DND-41 (cell line): ENCODE measurements around the gene ST6GALNAC3.

Experiments used
- CTCF ChIP-seq: IDR thresholded peaks from 2 replicates; pipeline ENCODE4 v1.5.1; 2012; ENCODE audit warnings: borderline replicate concordance, low read length, moderate library complexity, mild to moderate bottlenecking; ENCODE audit not compliant: poor library complexity, severe bottlenecking; ENCODE audit errors: extremely low read depth
- EZH2 ChIP-seq: IDR thresholded peaks from 3 replicates; pipeline ENCODE4 v1.6.1; 2012; ENCODE audit warnings: borderline replicate concordance, low read depth, mild to moderate bottlenecking, moderate library complexity, low read length, inconsistent platforms; ENCODE audit not compliant: severe bottlenecking

- TF ChIP-seq CTCF (no peak), EZH2 (no peak)
Measured at GRCh38 chr1:76543495-76543894, 468.9 kb downstream of the ST6GALNAC3 start.
